Measurements from ENCODE around the gene PRKN.
A peak's percentile ranks its signal among the peaks of the same experiment; 100 is the strongest.

Gene PRKN

DNA sequence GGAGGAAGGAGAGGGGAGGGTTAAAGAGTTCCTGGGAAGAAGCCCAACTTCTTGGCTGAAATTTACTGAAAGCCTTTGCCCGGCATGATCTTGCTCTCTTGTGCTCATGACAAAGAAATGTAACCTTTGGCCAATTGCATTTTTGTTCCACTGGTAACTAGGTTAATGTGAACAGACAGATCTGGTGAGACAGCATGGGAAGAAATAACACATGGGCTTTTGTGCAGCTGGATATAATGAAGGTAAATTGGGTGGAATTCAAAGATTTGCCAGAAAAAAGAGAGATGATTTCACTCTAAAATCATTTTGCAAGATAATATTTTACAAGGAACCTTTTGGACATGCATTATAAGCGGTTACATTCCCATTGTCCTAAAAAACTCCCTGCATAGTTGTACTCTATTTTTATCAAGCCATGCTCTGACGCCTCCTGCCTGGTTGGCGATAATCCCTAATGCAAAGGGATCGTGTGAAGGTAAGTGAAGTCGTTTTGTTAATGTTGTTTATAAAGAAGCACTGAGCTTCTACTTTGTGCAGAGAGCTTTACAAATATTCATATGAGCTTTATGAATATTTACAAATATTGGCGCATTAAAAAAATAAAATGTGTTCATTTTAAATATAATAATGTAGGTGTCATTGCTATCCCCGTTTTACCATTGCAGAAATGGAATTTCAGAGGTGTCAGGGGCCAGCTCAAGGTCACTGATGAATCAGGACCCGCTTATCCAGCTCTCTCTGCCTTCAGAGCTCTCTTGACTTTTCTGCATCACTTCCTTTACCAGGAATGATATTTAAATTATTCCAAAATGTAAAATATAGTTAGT lies 1292.4 kb downstream of the PRKN start:
- peak overlapping the region; percentile 11 for H3K27ac ChIP-seq (ENCODE audit: low read depth, low read length)
- peaks cover 9% of the 10 kb centered on the region for H3K4me1 ChIP-seq (ENCODE audit: control insufficient read depth, insufficient read depth, low read length)
- no peaks in the 10 kb centered on the region for H3K27me3 ChIP-seq (ENCODE audit: control insufficient read depth, insufficient read depth, low read length)
- no peaks in the 10 kb centered on the region for H3K36me3 ChIP-seq (ENCODE audit: control insufficient read depth, insufficient read depth, low read length)
- no peak overlapping the region for H3K9ac ChIP-seq (ENCODE audit: low read length)
- H3K4me3 ChIP-seq (ENCODE audit: low read length) = no peak overlapping the region

DNA sequence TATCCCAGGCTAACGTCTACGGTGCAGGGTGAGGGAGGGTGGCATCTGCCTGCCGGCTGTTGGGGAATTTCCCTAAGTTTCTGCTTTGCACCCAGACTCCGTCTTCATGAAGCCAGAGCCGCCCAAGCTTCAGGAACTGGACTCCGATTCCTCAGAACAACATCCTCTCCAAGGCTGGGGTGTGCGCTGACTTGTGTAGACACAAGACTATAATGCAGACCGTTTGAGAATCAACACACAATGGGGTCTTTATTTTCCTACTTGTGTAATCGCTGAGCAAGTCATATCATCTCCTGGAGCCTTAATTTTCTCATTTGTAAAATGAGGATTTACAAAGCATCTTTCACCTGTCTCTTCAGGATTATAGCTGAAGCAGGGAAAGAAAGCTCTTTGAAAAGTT lies 1293.2 kb downstream of the PRKN start:
- H3K27me3 ChIP-seq (ENCODE audit: control insufficient read depth, insufficient read depth, low read length) = no peaks in the 10 kb centered on the region
- peaks cover 9% of the 10 kb centered on the region for H3K4me1 ChIP-seq (ENCODE audit: control insufficient read depth, insufficient read depth, low read length)
- H3K4me3 ChIP-seq (ENCODE audit: low read length) = no peak overlapping the region
- no peak overlapping the region for H3K9ac ChIP-seq (ENCODE audit: low read length)
- no peaks in the 10 kb centered on the region for H3K36me3 ChIP-seq (ENCODE audit: control insufficient read depth, insufficient read depth, low read length)
- peak overlapping the region; percentile 50 for H3K27ac ChIP-seq (ENCODE audit: low read depth, low read length)

DNA sequence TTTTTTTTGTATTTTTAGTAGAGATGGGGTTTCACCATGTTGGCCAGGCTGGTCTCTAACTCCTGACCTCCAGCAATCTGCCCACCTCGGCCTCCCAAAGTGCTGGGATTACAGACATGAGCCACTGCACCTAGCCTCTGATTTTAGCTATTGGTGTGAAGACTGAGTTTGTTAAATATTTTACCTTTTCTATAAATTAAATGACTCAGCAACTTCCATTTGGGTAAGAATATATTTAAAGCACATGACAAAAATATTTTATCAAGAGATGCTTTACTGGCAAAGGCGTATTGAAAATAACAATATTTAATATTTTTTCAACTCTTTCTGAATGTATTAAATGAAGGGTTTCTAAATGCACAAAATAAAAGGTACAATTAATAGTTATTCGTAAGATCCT lies 1295.0 kb downstream of the PRKN start:
- Histone ChIP-seq H3K27me3 (ENCODE audit: control insufficient read depth, insufficient read depth, low read length) (no peaks in the 10 kb centered on the region), H3K27ac (ENCODE audit: low read depth, low read length) (no peak overlapping the region), H3K4me3 (ENCODE audit: low read length) (no peak overlapping the region), H3K36me3 (ENCODE audit: control insufficient read depth, insufficient read depth, low read length) (no peaks in the 10 kb centered on the region), H3K4me1 (ENCODE audit: control insufficient read depth, insufficient read depth, low read length) (peaks cover 9% of the 10 kb centered on the region), H3K9ac (ENCODE audit: low read length) (no peak overlapping the region)

DNA sequence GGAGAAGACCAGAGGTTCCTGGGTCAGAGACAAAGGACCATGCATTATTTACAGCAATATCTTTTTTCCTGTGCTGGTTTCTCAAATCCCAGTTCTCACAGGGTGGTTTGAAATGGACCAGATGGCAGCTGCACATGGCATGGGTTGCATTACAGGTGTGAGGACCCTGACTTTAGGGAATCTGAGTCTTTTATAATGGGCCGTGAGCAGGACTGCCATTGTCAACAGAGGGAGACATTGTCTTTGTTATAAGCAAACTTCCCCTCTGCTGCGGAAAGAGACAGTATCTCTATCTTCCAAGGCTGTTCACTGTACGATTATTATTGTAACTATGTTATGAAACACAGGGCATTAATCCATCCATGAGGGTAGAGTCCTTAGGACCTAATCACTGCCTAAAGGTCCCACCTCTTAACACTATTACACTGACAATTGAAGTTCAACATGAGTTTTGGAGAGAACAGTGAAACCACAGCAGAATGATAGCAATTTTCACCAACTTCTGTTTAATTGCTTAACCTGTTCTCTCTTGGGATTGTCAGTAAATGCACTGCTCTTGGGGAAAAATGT lies 1297.6 kb downstream of the PRKN start:
- H3K4me3 ChIP-seq (ENCODE audit: low read length) = no peak overlapping the region
- no peaks in the 10 kb centered on the region for H3K36me3 ChIP-seq (ENCODE audit: control insufficient read depth, insufficient read depth, low read length)
- no peaks in the 10 kb centered on the region for H3K27me3 ChIP-seq (ENCODE audit: control insufficient read depth, insufficient read depth, low read length)
- no peak overlapping the region for H3K9ac ChIP-seq (ENCODE audit: low read length)
- no peak overlapping the region for H3K27ac ChIP-seq (ENCODE audit: low read depth, low read length)
- peaks cover 4% of the 10 kb centered on the region for H3K4me1 ChIP-seq (ENCODE audit: control insufficient read depth, insufficient read depth, low read length)

GRCh38 chr6:161424421-161424820 lies 1303.1 kb downstream of the PRKN start:
- Histone ChIP-seq H3K27me3 (ENCODE audit: control insufficient read depth, insufficient read depth, low read length) (no peaks in the 10 kb centered on the region), H3K27ac (ENCODE audit: low read depth, low read length) (no peak overlapping the region), H3K4me3 (ENCODE audit: low read length) (no peak overlapping the region)

GRCh38 chr6:161422710-161423680 lies 1304.6 kb downstream of the PRKN start:
- peaks cover 7% of the 10 kb centered on the region for H3K4me1 ChIP-seq (ENCODE audit: control insufficient read depth, insufficient read depth, low read length)
- H3K4me3 ChIP-seq (ENCODE audit: low read length) = no peak overlapping the region
- H3K27me3 ChIP-seq (ENCODE audit: control insufficient read depth, insufficient read depth, low read length) = no peaks in the 10 kb centered on the region
- H3K36me3 ChIP-seq (ENCODE audit: control insufficient read depth, insufficient read depth, low read length) = no peaks in the 10 kb centered on the region
- H3K27ac ChIP-seq (ENCODE audit: low read depth, low read length) = no peak overlapping the region
- no peak overlapping the region for H3K9ac ChIP-seq (ENCODE audit: low read length)

More at GRCh38 chr6:161424421-161424820, 1303.1 kb downstream of the PRKN start:
- Histone ChIP-seq H3K9ac (ENCODE audit: low read length) (no peak overlapping the region), H3K36me3 (ENCODE audit: control insufficient read depth, insufficient read depth, low read length) (no peaks in the 10 kb centered on the region), H3K4me1 (ENCODE audit: control insufficient read depth, insufficient read depth, low read length) (no peaks in the 10 kb centered on the region)

DNA sequence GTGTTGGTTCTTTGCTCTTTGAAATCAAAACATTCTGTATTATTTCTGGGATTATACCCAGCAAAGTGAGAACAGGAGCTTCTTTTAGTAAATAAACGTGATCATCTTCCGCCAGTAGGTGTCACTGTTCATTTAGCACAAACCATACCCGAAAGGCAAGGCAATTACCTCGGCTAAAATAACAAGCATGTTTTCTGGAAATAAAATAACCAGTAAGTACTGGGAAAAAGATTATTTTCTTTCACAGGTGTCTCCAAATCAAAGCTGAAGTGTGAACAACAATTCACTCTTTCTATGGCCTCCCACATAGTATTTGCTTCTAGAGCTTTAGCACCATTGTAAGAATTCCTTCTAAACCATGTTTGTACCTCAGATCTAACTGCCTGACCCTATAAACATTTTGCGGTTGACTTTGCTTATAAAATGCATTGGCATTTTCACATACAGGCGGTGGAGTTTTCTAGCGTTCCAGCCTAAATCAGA lies 1309.1 kb downstream of the PRKN start:
- H3K27ac ChIP-seq (ENCODE audit: low read depth, low read length) = no peak overlapping the region
- H3K27me3 ChIP-seq (ENCODE audit: control insufficient read depth, insufficient read depth, low read length) = no peaks in the 10 kb centered on the region
- H3K4me3 ChIP-seq (ENCODE audit: low read length) = no peak overlapping the region
- no peak overlapping the region for H3K9ac ChIP-seq (ENCODE audit: low read length)
- H3K36me3 ChIP-seq (ENCODE audit: control insufficient read depth, insufficient read depth, low read length) = no peaks in the 10 kb centered on the region
- peaks cover 7% of the 10 kb centered on the region for H3K4me1 ChIP-seq (ENCODE audit: control insufficient read depth, insufficient read depth, low read length)

GRCh38 chr6:161417717-161418462 lies 1309.7 kb downstream of the PRKN start:
- no peaks in the 10 kb centered on the region for H3K27me3 ChIP-seq (ENCODE audit: control insufficient read depth, insufficient read depth, low read length)
- H3K27ac ChIP-seq (ENCODE audit: low read depth, low read length) = no peak overlapping the region
- no peak overlapping the region for H3K9ac ChIP-seq (ENCODE audit: low read length)
- H3K36me3 ChIP-seq (ENCODE audit: control insufficient read depth, insufficient read depth, low read length) = no peaks in the 10 kb centered on the region
- peaks cover 7% of the 10 kb centered on the region for H3K4me1 ChIP-seq (ENCODE audit: control insufficient read depth, insufficient read depth, low read length)
- H3K4me3 ChIP-seq (ENCODE audit: low read length) = no peak overlapping the region

GRCh38 chr6:161415302-161415855 lies 1312.2 kb downstream of the PRKN start:
- H3K36me3 ChIP-seq (ENCODE audit: control insufficient read depth, insufficient read depth, low read length) = no peaks in the 10 kb centered on the region
- H3K9ac ChIP-seq (ENCODE audit: low read length) = no peak overlapping the region
- peaks cover 7% of the 10 kb centered on the region for H3K4me1 ChIP-seq (ENCODE audit: control insufficient read depth, insufficient read depth, low read length)
- no peak overlapping the region for H3K27ac ChIP-seq (ENCODE audit: low read depth, low read length)
- no peaks in the 10 kb centered on the region for H3K27me3 ChIP-seq (ENCODE audit: control insufficient read depth, insufficient read depth, low read length)
- H3K4me3 ChIP-seq (ENCODE audit: low read length) = no peak overlapping the region

DNA sequence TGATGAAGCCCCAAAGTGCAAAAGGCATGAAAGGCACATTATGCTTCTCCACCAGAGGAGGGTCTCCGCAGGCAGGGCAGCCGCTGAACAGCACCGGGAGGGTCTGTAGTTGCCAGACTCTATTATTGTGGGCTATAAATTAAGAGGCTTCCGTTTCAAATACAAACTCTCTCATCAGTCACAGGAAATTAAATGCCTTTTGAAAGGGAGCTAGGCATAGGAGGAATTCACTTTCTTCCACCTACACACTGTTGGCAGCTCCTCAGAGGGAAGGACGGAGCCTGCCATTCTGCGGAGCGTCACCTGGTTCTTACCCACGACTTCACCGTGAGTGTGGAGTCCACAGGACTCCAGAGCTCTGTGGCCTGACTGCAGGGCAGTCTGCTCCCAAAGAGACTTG lies 1312.9 kb downstream of the PRKN start:
- H3K27me3 ChIP-seq (ENCODE audit: control insufficient read depth, insufficient read depth, low read length) = no peaks in the 10 kb centered on the region
- no peak overlapping the region for H3K4me3 ChIP-seq (ENCODE audit: low read length)
- H3K4me1 ChIP-seq (ENCODE audit: control insufficient read depth, insufficient read depth, low read length) = peaks cover 7% of the 10 kb centered on the region
- H3K27ac ChIP-seq (ENCODE audit: low read depth, low read length) = no peak overlapping the region
- H3K9ac ChIP-seq (ENCODE audit: low read length) = no peak overlapping the region
- H3K36me3 ChIP-seq (ENCODE audit: control insufficient read depth, insufficient read depth, low read length) = no peaks in the 10 kb centered on the region

GRCh38 chr6:161414180-161414579 lies 1313.4 kb downstream of the PRKN start:
- no peak overlapping the region for H3K4me3 ChIP-seq (ENCODE audit: low read length)
- H3K27me3 ChIP-seq (ENCODE audit: control insufficient read depth, insufficient read depth, low read length) = no peaks in the 10 kb centered on the region
- no peak overlapping the region for H3K27ac ChIP-seq (ENCODE audit: low read depth, low read length)
- no peak overlapping the region for H3K9ac ChIP-seq (ENCODE audit: low read length)
- H3K36me3 ChIP-seq (ENCODE audit: control insufficient read depth, insufficient read depth, low read length) = no peaks in the 10 kb centered on the region
- peaks cover 7% of the 10 kb centered on the region for H3K4me1 ChIP-seq (ENCODE audit: control insufficient read depth, insufficient read depth, low read length)
